PC-9 (cell line): ENCODE measurements around the gene DNAI2.

Source experiments
- CTCF ChIP-seq: fragments of 200-600 bp; sonication (generic); conservative IDR thresholded peaks from 2 replicates; pipeline ENCODE4 v1.6.1; 2017; ENCODE audit warnings: mixed run types, antibody characterized with exemption, mild to moderate bottlenecking, moderate library complexity
- EZH2 ChIP-seq: fragments of 200-600 bp; sonication (generic); IDR thresholded peaks from 2 replicates; pipeline ENCODE4 v1.8.0; 2017; ENCODE audit warnings: antibody characterized with exemption, low read depth

GRCh38 chr17:74343121-74343520, 69.1 kb downstream of the DNAI2 start:
- TF ChIP-seq CTCF = no peak
- TF ChIP-seq EZH2 = no peak
